Embryonic facial prominence (tissue), 1 donor: ENCODE results near the gene PIK3R6.
"Not testable (repeated sequence)": the region's sequence is repeated elsewhere in the genome, so short reads cannot be mapped to it uniquely, and the experiment has no call there.

Source experiments
- DNase-seq: peaks from one replicate; pipeline ENCODE4 v3.0.0-alpha.2; 2016; ENCODE audit errors: extremely low spot score

Gene PIK3R6

GRCh38 chr17:8828517-8828875 is 39.0 kb downstream of the PIK3R6 start:
- DNase-seq: no peak

- no peak for DNase-seq
Measured at GRCh38 chr17:8826808-8827435, 40.6 kb downstream of the PIK3R6 start.

GRCh38 chr17:8825802-8826201 is 41.7 kb downstream of the PIK3R6 start:
- no peak for DNase-seq

GRCh38 chr17:8823279-8823678 is 44.2 kb downstream of the PIK3R6 start:
- no peak for DNase-seq

GRCh38 chr17:8822401-8823035 is 45.0 kb downstream of the PIK3R6 start:
- DNase-seq: no peak

GRCh38 chr17:8821446-8822105 is 45.9 kb downstream of the PIK3R6 start:
- DNase-seq: no peak

- no peak for DNase-seq
Measured at GRCh38 chr17:8820311-8821010, 47.0 kb downstream of the PIK3R6 start.

GRCh38 chr17:8818654-8819330 is 48.7 kb downstream of the PIK3R6 start:
- no peak for DNase-seq

- no peak for DNase-seq
Measured at GRCh38 chr17:8818047-8818446, 49.4 kb downstream of the PIK3R6 start.

- DNase-seq: no peak
Measured at GRCh38 chr17:8806926-8807550, 60.4 kb downstream of the PIK3R6 start.

- no peak for DNase-seq
Measured at GRCh38 chr17:8806253-8806925, 61.1 kb downstream of the PIK3R6 start.

GRCh38 chr17:8805396-8805795 is 62.1 kb downstream of the PIK3R6 start:
- DNase-seq: not testable (repeated sequence)

- no peak for DNase-seq
Measured at GRCh38 chr17:8803531-8804420, 63.7 kb downstream of the PIK3R6 start.

- no peak for DNase-seq
Measured at GRCh38 chr17:8801135-8801840, 66.2 kb downstream of the PIK3R6 start.

GRCh38 chr17:8800656-8801055 is 66.8 kb downstream of the PIK3R6 start:
- no peak for DNase-seq

- DNase-seq: no peak
Measured at GRCh38 chr17:8799570-8800212, 67.8 kb downstream of the PIK3R6 start.

- DNase-seq: no peak
Measured at GRCh38 chr17:8798846-8799569, 68.5 kb downstream of the PIK3R6 start, which contains the start of gene MFSD6L. Gene MFSD6L (minus strand): TSS chr17:8799365. CDS start chr17:8799120, 245 bp downstream.
